Sigmoid colon (tissue), 7 donors: ENCODE measurements around the gene IGSF9B. TPM values are rescaled to one million over a fixed set of nuclear protein-coding genes. Genes with fewer than 3 reads are reported as not detected.

Source experiments
- DNase-seq: peaks from one replicate; pipeline ENCODE4 v3.0.0-alpha.2; 2019
- H3K27ac ChIP-seq, 4 donors: fragments of 200-600 bp; sonication (generic); one replicate each; pipeline ENCODE4 v1.5.1; 2016 to 2019; ENCODE audit warnings: mild to moderate bottlenecking in 1 of 4
- H3K27me3 ChIP-seq, 3 donors: fragments of 200-600 bp; sonication (generic); one replicate each; pipeline ENCODE4 v1.5.1; 2019; ENCODE audit warnings: mild to moderate bottlenecking in 1 of 3
- H3K36me3 ChIP-seq, 4 donors: fragments of 200-600 bp; sonication (generic); one replicate each; pipeline ENCODE4 v1.5.1; 2016 to 2019
- H3K4me1 ChIP-seq, 4 donors: fragments of 200-600 bp; sonication (generic); one replicate each; pipeline ENCODE4 v1.5.1; 2017 to 2019
- H3K4me3 ChIP-seq, 4 donors: fragments of 200-600 bp; sonication (generic); one replicate each; pipeline ENCODE4 v1.5.1; 2017 to 2019; ENCODE audit warnings: mild to moderate bottlenecking in 2 of 4, moderate library complexity in 1 of 4
- H3K9me3 ChIP-seq, 4 donors: fragments of 200-600 bp in 3 of 4; sonication (generic) in 3 of 4; one replicate each; pipeline versions ENCODE4 v1.5.1 to v1.6.1; 2013 to 2019
- CTCF ChIP-seq, 4 experiments: fragments of 450-650 bp in 3 of 4; fragments of 200-600 bp in 1 of 4; IDR thresholded peaks; one replicate each; pipeline ENCODE4 v1.5.1; 2016 to 2019; ENCODE audit warnings: antibody characterized with exemption in 4 of 4, mild to moderate bottlenecking in 3 of 4, moderate library complexity in 2 of 4
- EP300 ChIP-seq, 4 donors: sonication (generic); formaldehyde crosslinking; IDR thresholded peaks; one replicate each; pipeline ENCODE4 v1.6.1; 2017; ENCODE audit warnings: antibody characterized with exemption in 4 of 4
- POLR2A ChIP-seq, 2 donors: fragments of 450-650 bp; IDR thresholded peaks; one replicate each; pipeline ENCODE4 v1.6.1; 2016; ENCODE audit warnings: antibody characterized with exemption in 2 of 2, mild to moderate bottlenecking in 2 of 2, moderate library complexity in 2 of 2
- POLR2AphosphoS5 ChIP-seq, 4 donors: sonication (generic); formaldehyde crosslinking; IDR thresholded peaks; one replicate each; pipeline ENCODE4 v1.6.1; 2017; ENCODE audit warnings: antibody characterized with exemption in 4 of 4
- WGBS, 2 donors: extraction: QIAGEN DNeasy Blood & Tissue Kit; methylation state at CpG; one replicate each; pipeline ENCODE4 v1.1.7; 2013; 5-methylcytosine and 5-hydroxymethylcytosine counted together
- intact Hi-C: fragments of 100-400 bp; cut with DNase I; formaldehyde crosslinking; loops from one replicate; pipeline ENCODE4 v1.15.1; 2023
- polyA plus RNA-seq, 3 donors: library from polyadenylated mRNA; stranded (reverse); fragments of 200-250 nt; gene quantifications; one replicate each; pipeline ENCODE4 v1.2.3, GENCODE V29; 2013
- total RNA-seq, 4 donors: library from RNA; depleted of rRNA; stranded (reverse); fragments of >200 nt; gene quantifications; one replicate each; pipeline ENCODE4 v1.1.0, GENCODE V29; 2016
- donor health status: healthy with polysubstance abuse.
- donor health status: Bipolar disorder and iron deficiency.
- donor health status: healthy.

IGSF9B gene
- total and polyA plus RNA-seq, 7 donors = under 0.01 to 53.7 (median 14.8) TPM; not detected in 1

- no peak overlapping the region for H3K4me3 ChIP-seq
- no peaks in the 10 kb centered on the region for H3K9me3 ChIP-seq
- no peak overlapping the region for H3K27ac ChIP-seq
- no peaks in the 10 kb centered on the region for H3K27me3 ChIP-seq
- peaks cover 25 to 97% (median 42%) of the 10 kb centered on the region in 4 donors for H3K36me3 ChIP-seq
- DNase-seq = no peak
- TF ChIP-seq CTCF (IDR thresholded peaks at IDR 0.05) = no peak
- TF ChIP-seq POLR2AphosphoS5 (IDR thresholded peaks at IDR 0.05) = no peak
- no peak for TF ChIP-seq POLR2A (IDR thresholded peaks at IDR 0.05)
- TF ChIP-seq EP300 (IDR thresholded peaks at IDR 0.05) = no peak
- 19 to 21% methylated on average over 26 of the region's 26 CpGs for WGBS, 2 donors
- no peaks in the 10 kb centered on the region for H3K4me1 ChIP-seq
- intact Hi-C loops = no loop called here
Measured at GRCh38 chr11:133918608-133919260, 38.0 kb downstream of the IGSF9B start.

- intact Hi-C loops = no loop called here
- no peaks in the 10 kb centered on the region for H3K27me3 ChIP-seq
- no peak overlapping the region for H3K27ac ChIP-seq
- H3K4me1 ChIP-seq = no peaks in the 10 kb centered on the region
- no peak for TF ChIP-seq EP300 (IDR thresholded peaks at IDR 0.05)
- H3K36me3 ChIP-seq = peaks cover 26 to 97% (median 44%) of the 10 kb centered on the region in 4 donors
- no peaks in the 10 kb centered on the region for H3K9me3 ChIP-seq
- DNase-seq = no peak
- 27 to 34% methylated on average over 52 of the region's 52 CpGs for WGBS, 2 donors
- no peak overlapping the region for H3K4me3 ChIP-seq
Measured at GRCh38 chr11:133917921-133918607, 38.7 kb downstream of the IGSF9B start.

GRCh38 chr11:133916784-133917440 lies 39.9 kb downstream of the IGSF9B start:
- peaks cover 26 to 97% (median 40%) of the 10 kb centered on the region in 4 donors for H3K36me3 ChIP-seq
- no peak for DNase-seq
- no peaks in the 10 kb centered on the region for H3K9me3 ChIP-seq
- no peaks in the 10 kb centered on the region for H3K4me1 ChIP-seq
- H3K4me3 ChIP-seq = no peak overlapping the region
- intact Hi-C loops = no loop called here
- no peaks in the 10 kb centered on the region for H3K27me3 ChIP-seq
- TF ChIP-seq POLR2A (IDR thresholded peaks at IDR 0.05) (no peak), CTCF (IDR thresholded peaks at IDR 0.05) (no peak), EP300 (IDR thresholded peaks at IDR 0.05) (no peak), POLR2AphosphoS5 (IDR thresholded peaks at IDR 0.05) (no peak)
- no peak overlapping the region for H3K27ac ChIP-seq
- 19 to 67% methylated on average over 14 of the region's 14 CpGs for WGBS, 2 donors

- H3K36me3 ChIP-seq = peaks cover 10 to 97% (median 30%) of the 10 kb centered on the region in 4 donors
- intact Hi-C loops = no loop called here
- WGBS, 2 donors = 93 to 94% methylated on average over 10 of the region's 10 CpGs
- H3K9me3 ChIP-seq = no peaks in the 10 kb centered on the region
- H3K4me3 ChIP-seq = no peak overlapping the region
- no peaks in the 10 kb centered on the region for H3K27me3 ChIP-seq
- TF ChIP-seq POLR2A (IDR thresholded peaks at IDR 0.05) = no peak
- TF ChIP-seq POLR2AphosphoS5 (IDR thresholded peaks at IDR 0.05) = no peak
- TF ChIP-seq CTCF (IDR thresholded peaks at IDR 0.05) = no peak
- no peak for TF ChIP-seq EP300 (IDR thresholded peaks at IDR 0.05)
- H3K4me1 ChIP-seq = no peaks in the 10 kb centered on the region
- no peak overlapping the region for H3K27ac ChIP-seq
- DNase-seq = no peak
Measured at GRCh38 chr11:133913761-133914160, 43.0 kb downstream of the IGSF9B start.

- no peaks in the 10 kb centered on the region for H3K9me3 ChIP-seq
- no peaks in the 10 kb centered on the region for H3K4me1 ChIP-seq
- intact Hi-C loops = no loop called here
- no peak overlapping the region for H3K4me3 ChIP-seq
- H3K36me3 ChIP-seq = peaks cover 30 to 98% (median 47%) of the 10 kb centered on the region in 4 donors
- H3K27me3 ChIP-seq = no peaks in the 10 kb centered on the region
- no peak for TF ChIP-seq CTCF (IDR thresholded peaks at IDR 0.05)
- no peak for TF ChIP-seq POLR2A (IDR thresholded peaks at IDR 0.05)
- no peak for TF ChIP-seq EP300 (IDR thresholded peaks at IDR 0.05)
- TF ChIP-seq POLR2AphosphoS5 (IDR thresholded peaks at IDR 0.05) = no peak
- no peak overlapping the region for H3K27ac ChIP-seq
- no peak for DNase-seq
- 84 to 89% methylated on average over 3 of the region's 3 CpGs for WGBS, 2 donors
Measured at GRCh38 chr11:133911171-133911570, 45.6 kb downstream of the IGSF9B start.
